ENCODE measurements around the gene PAQR5.
A peak's percentile ranks its signal among the peaks of the same experiment; 100 is the strongest.

GRCh38 chr15:69395460-69395859, 96.7 kb downstream of the PAQR5 start:
- TF ChIP-seq RXRA (IDR thresholded peaks at IDR 0.05): peak; percentile 51 to 56
- no peak for TF ChIP-seq CTCF (IDR thresholded peaks at IDR 0.05; ENCODE audit: low read depth, low read length, missing input control)
- no peak for TF ChIP-seq REST (IDR thresholded peaks at IDR 0.05)
- TF ChIP-seq RAD21 (IDR thresholded peaks at IDR 0.05): no peak
- no peak for TF ChIP-seq ZBTB33 (IDR thresholded peaks at IDR 0.05)
- no peak for TF ChIP-seq TAF1 (conservative IDR thresholded peaks at IDR 0.05)
- TF ChIP-seq MAX (IDR thresholded peaks at IDR 0.05): no peak
- no peak for TF ChIP-seq JUND (IDR thresholded peaks at IDR 0.05)

All from liver (tissue), 3 donors.